IPS-15b (cell line): ENCODE data around the gene H3-3A.

Experiments used
- H3K27me3 ChIP-seq: one replicate; pipeline ENCODE4 v1.6.1; 2013; ENCODE audit warnings: low read length; ENCODE audit not compliant: control insufficient read depth, insufficient read depth
- H3K36me3 ChIP-seq: one replicate; pipeline ENCODE4 v1.6.1; 2013; ENCODE audit warnings: low read length; ENCODE audit not compliant: control insufficient read depth, insufficient read depth
- H3K4me1 ChIP-seq: one replicate; pipeline ENCODE4 v1.6.1; 2013; ENCODE audit warnings: mild to moderate bottlenecking, low read length; ENCODE audit not compliant: control insufficient read depth, insufficient read depth
- H3K4me3 ChIP-seq: one replicate; pipeline ENCODE4 v1.5.1; 2013; ENCODE audit warnings: low read depth, low read length
- H3K9ac ChIP-seq: one replicate; pipeline ENCODE4 v1.6.1; 2013; ENCODE audit warnings: low read depth, mild to moderate bottlenecking, low read length
- H3K9me3 ChIP-seq: one replicate; pipeline ENCODE4 v1.6.1; 2013; ENCODE audit warnings: mild to moderate bottlenecking, low read length; ENCODE audit not compliant: control insufficient read depth, insufficient read depth

The H3-3A gene

DNA sequence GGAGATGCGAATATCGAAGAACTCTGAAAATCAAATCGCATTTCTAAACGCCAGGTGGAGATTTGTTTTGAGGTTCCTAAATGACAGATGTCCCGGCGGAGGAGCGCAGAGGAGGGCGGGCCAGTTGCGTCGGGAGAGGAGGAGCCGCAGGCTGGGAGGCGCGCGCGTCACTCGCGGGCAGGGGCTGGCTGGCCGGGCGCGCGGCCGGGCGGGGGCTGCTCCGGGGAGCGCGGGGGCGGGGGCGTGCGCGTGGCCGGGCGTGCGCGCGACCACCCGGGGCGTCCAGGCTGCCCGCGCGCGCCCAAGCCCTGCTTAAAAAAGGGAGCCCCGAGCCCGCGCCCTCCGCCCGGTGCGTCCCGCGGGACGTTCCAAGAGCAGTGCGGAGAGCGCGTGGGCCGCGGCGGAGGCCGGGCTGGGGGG is 47.3 kb downstream of the H3-3A start:
- Histone ChIP-seq H3K27me3 (peaks cover 12% of the 10 kb centered on the region), H3K9ac (no peak overlapping the region)

DNA sequence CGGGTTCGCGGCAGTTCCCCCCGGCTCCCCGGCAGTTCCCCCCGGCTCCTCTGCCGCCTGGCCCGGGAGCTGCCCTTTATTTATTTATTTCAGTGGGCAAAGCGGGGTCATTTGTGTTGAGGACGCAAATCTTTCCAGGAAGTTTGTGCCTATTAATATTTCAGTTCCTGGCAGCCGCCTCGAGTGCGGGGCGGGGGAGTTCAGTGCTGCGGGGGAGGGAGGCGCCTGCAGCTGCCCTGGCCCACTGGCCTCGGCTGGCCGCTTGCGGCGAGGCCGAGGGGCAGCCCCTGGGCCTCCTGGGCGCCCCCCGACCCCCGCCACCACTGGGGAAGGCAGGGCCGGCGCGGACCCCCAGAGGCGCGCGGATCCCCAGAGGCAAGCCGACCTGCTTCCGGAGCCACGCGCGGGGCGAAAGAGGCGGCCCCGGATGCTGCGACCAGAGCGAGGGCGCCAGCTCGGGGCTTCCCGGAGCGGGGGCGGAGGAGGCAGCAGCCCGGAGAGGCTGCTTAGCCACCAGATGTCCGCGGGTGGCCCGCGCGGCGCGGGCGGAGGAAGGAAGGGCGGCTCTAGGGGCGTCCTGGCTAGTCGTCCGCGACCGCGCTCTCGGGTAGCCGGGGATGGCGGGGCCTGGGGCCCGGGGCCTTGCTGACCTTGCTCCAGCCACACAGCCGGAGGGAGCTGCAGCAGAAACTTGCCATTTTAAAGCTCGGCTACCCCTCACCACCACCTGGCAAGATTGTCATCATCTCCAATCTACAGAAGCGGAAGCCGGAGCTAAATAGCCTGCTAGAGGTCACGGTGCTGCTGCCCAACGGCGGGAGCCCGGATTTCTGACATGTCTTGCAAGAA is 48.0 kb downstream of the H3-3A start:
- Histone ChIP-seq H3K36me3 (no peaks in the 10 kb centered on the region), H3K9me3 (no peaks in the 10 kb centered on the region), H3K4me1 (peaks cover 21% of the 10 kb centered on the region), H3K9ac (peak overlapping the region; percentile 61), H3K27me3 (peaks cover 12% of the 10 kb centered on the region), H3K4me3 (peak overlapping the region; percentile 61)

More for the DNA sequence above, 47.3 kb downstream of the H3-3A start:
- H3K4me1 ChIP-seq = peaks cover 21% of the 10 kb centered on the region
- no peaks in the 10 kb centered on the region for H3K36me3 ChIP-seq
- H3K9me3 ChIP-seq = no peaks in the 10 kb centered on the region
- peak overlapping the region; percentile 78 for H3K4me3 ChIP-seq

DNA sequence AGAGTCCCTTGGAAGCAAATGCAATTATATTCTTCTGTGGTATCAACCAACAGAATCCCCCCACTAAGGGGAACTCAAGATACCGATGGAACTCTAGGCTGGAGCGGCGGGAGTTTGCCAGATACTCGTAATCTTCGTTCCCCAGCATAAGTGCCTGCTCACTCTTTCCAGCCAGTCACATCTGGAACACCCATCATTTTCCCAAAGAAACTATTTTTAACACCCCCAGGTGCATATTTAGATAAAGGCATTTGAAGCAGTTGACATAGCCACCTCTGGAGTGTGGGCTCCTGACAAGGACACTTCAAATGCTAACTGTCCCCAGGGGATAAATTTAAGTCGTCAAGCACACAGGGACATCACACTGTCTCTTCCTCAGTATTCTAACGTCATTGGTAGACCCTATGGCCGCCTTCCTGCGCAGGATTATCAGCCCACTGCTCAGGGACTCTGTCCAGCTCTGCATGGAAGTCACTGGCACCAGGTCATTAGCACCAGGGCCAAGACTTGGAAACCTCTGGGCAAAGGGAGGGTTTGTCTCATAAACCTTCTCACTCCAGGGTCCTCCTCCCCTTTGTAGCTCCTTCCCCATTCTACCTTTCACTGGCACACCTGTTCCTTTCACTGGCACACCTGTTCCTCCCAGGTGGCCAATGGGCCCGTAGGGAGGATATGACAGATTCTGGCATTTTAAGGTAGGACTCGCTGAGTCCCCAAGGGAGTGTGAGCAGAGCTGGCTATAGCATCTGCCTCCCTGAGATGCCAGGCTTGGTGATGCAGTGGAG is 48.8 kb downstream of the H3-3A start:
- Histone ChIP-seq H3K4me1 (peaks cover 21% of the 10 kb centered on the region), H3K36me3 (no peaks in the 10 kb centered on the region), H3K9me3 (no peaks in the 10 kb centered on the region), H3K9ac (peak overlapping the region; percentile 61), H3K27me3 (peaks cover 12% of the 10 kb centered on the region), H3K4me3 (peak overlapping the region; percentile 61)

DNA sequence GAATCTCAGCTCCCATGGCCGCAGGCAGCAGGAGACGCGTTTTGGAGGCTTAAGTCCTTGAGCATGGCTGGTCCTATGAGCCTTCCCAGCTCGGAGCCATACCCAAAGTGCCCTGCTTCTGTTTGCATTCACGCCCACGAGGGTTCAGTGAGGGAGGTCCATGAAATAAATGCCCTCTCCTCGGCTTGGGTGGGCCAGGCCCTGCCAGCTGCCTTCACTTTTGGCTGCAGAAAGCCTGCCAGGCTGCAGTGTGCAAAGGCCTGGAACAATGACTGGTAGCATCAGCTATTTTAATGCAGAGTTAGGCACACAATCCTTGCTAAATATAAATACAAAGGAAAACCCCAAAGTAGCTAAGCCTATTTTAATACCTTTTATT is 49.4 kb downstream of the H3-3A start:
- Histone ChIP-seq H3K4me3 (peak overlapping the region; percentile 61), H3K36me3 (no peaks in the 10 kb centered on the region), H3K9me3 (no peaks in the 10 kb centered on the region), H3K27me3 (peaks cover 12% of the 10 kb centered on the region), H3K4me1 (peaks cover 21% of the 10 kb centered on the region), H3K9ac (no peak overlapping the region)

DNA sequence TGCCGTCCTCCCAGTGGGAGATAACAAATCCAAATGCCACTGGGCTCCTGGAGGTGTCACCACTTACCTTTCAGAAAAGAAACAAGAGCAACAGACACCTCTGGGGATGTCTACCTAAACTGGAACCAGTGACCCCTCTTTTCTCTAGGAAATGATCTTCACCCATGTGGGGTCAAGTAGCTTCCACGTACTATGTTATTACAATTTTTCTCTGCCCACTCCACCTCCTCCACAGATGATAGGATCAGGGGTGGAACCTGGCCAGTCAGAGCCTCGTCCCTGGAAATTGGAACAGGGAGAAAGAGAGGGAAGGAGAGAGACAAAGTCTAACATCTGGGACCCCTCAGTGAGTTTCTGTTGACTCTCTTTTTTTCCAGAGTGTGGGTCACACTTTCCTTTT is 50.1 kb downstream of the H3-3A start:
- no peak overlapping the region for H3K9ac ChIP-seq
- H3K4me3 ChIP-seq = no peak overlapping the region
- no peaks in the 10 kb centered on the region for H3K9me3 ChIP-seq
- H3K36me3 ChIP-seq = no peaks in the 10 kb centered on the region
- H3K4me1 ChIP-seq = peaks cover 21% of the 10 kb centered on the region
- H3K27me3 ChIP-seq = peaks cover 12% of the 10 kb centered on the region

DNA sequence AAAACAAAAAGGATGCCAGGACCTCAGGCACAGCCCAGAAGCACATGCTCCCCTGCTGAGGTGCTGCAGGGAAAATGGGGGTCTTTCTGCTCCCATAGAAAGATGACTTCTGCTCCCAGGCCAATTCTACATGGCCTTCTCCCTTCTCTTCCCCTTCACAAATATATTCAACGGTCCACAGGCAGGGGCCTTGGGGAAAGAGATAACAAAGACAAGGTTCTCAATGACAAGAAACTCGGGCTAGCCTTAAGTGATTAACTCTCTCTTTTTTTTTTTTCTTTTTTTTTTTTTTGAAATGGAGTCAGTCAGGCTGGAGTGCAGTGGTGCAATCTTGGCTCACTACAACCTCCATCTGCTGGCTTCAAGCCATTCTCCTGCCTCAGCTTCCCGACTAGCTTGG is 54.2 kb downstream of the H3-3A start:
- Histone ChIP-seq H3K4me3 (no peak overlapping the region), H3K4me1 (peaks cover 14% of the 10 kb centered on the region), H3K36me3 (no peaks in the 10 kb centered on the region), H3K9me3 (no peaks in the 10 kb centered on the region), H3K9ac (no peak overlapping the region), H3K27me3 (peaks cover 12% of the 10 kb centered on the region)

DNA sequence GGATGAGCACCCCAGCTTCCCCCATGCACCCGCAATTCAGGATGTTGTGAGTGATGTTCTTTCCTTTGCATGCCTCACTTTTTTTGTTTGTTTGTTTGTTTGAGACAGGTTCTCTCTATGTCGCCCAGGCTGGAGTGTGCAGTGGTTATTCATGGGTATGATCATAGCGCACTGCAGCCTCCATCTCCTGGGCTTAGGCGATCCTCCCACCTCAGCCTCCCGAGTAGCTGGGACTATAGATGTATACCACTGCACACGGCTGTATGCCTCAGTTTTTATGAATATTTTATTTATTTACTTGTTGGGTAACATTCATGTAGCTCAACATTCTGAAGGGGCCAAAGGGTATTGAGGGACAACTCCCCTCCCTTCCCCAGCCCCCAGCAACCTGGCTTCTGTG is 54.8 kb downstream of the H3-3A start:
- peaks cover 10% of the 10 kb centered on the region for H3K27me3 ChIP-seq
- H3K4me1 ChIP-seq = peaks cover 8% of the 10 kb centered on the region
- no peak overlapping the region for H3K9ac ChIP-seq
- H3K4me3 ChIP-seq = no peak overlapping the region
- no peaks in the 10 kb centered on the region for H3K9me3 ChIP-seq
- no peaks in the 10 kb centered on the region for H3K36me3 ChIP-seq

DNA sequence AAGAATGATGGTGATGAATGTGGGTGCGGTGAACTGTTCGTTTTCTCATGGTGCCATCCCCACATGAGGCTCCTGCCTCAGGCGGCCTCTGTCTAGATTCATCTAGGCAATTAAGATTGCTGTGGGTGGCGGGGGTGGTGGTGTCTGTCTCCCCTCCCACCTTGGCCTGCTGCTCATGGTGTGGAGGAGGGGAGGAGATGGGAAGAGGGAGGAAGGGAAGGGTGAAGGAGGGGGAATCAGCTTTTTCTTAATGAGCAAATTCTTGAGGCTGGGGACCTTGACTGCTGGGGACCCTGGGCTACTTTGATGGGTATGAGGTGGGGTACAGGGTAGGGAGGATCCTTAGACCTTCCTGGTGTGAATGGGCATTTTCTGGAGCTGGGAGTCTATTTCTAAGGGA is 55.8 kb downstream of the H3-3A start:
- Histone ChIP-seq H3K36me3 (no peaks in the 10 kb centered on the region), H3K9ac (no peak overlapping the region), H3K4me3 (no peak overlapping the region), H3K4me1 (peaks cover 3% of the 10 kb centered on the region), H3K9me3 (no peaks in the 10 kb centered on the region), H3K27me3 (peaks cover 10% of the 10 kb centered on the region)

DNA sequence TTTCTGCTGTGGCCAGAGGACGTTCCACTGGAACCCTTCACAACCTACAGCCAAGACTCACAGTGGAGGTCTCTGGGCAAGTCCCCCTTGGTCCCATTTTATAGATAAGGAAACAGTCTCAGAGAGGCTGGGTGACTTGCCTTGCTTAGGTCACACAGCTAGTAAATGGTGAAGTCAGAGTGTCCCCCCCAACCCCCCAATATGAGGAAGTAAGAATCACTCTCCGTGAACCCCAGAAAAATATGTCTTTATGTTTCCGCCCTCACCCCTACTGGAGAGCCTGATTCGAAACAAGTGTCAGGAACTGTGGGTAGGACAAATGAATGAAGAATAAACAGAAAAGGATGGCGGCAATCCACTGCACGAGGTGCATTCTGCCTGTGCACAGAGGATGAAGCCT is 56.7 kb downstream of the H3-3A start:
- Histone ChIP-seq H3K9me3 (no peaks in the 10 kb centered on the region), H3K27me3 (peaks cover 10% of the 10 kb centered on the region), H3K4me3 (no peak overlapping the region), H3K9ac (no peak overlapping the region), H3K4me1 (peaks cover 4% of the 10 kb centered on the region), H3K36me3 (no peaks in the 10 kb centered on the region)

DNA sequence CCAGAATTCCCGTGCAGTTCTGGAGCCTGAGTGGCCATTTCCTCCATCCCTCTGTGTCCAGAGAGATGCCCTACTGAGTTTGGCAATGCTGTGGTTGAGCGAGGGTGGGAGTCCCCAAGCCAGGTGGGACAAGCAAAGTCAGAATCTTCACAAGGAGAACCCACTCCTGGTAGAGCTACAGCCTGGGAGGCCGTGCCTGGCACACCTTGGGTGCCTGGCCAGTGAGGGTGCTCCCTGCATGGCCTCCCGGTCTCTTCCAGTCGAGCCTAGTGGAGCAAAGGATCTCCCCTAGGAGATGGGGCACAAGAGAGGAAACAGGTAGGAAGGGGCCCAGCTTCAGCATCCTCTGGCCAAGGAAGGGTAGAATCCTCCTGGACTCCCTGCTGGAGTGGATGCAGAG is 57.9 kb downstream of the H3-3A start:
- no peak overlapping the region for H3K9ac ChIP-seq
- H3K4me3 ChIP-seq = no peak overlapping the region

DNA sequence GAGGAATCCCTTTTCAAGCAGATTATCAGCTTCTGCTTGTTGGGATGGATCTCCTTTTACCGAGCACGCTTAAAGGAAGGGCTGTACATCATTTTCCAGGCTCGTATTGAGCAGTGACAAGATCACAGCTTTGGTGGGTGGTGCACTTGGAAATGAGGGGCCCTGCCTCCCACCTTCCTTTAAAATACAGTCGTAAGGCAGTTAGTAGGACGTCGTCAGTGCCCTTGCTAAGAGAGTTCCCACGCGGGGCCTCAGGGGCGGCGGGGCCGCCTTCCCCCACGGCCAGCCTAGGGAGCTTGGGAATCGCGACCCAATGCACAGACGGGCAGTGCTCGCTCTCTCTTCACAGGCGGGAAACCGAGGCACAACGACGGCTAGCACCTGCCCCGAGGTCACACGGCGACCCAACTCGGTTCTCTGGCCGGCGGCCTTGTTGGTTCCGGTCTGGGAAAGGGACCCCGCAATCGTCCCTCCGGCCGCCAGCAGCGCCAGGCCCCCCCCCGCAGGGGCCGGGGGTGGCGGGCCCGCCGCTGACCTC is 58.6 kb downstream of the H3-3A start:
- peaks cover 15% of the 10 kb centered on the region for H3K4me1 ChIP-seq
- H3K36me3 ChIP-seq = no peaks in the 10 kb centered on the region
- peaks cover 12% of the 10 kb centered on the region for H3K27me3 ChIP-seq
- peak overlapping the region; percentile 53 for H3K4me3 ChIP-seq
- H3K9me3 ChIP-seq = no peaks in the 10 kb centered on the region
- H3K9ac ChIP-seq = no peak overlapping the region

More for the DNA sequence above, 57.9 kb downstream of the H3-3A start:
- Histone ChIP-seq H3K36me3 (no peaks in the 10 kb centered on the region), H3K4me1 (peaks cover 13% of the 10 kb centered on the region), H3K27me3 (peaks cover 10% of the 10 kb centered on the region), H3K9me3 (no peaks in the 10 kb centered on the region)
